CD4-positive, alpha-beta T cell (primary cell): Measurements from ENCODE around the gene KCNJ3. TPM values are rescaled to one million over a fixed set of nuclear protein-coding genes. Genes with fewer than 3 reads are reported as not detected.

Experiments
- ATAC-seq: fragments of 200-7000 bp; cut with Tn5 transposase; one replicate; pipeline ENCODE4 v1.10.0; 2022; ENCODE audit warnings: mild to moderate bottlenecking; ENCODE audit not compliant: poor library complexity
- CTCF ChIA-PET: fragments of 350-600 bp; sonication (Branson Sonifier 250); formaldehyde crosslinking; loops from one replicate; lab custom pipeline; 2021; ENCODE audit warnings: antibody characterized with exemption, inconsistent platforms; lab: Charles Lee
- POLR2A ChIA-PET: fragments of 350-600 bp; sonication (Branson Sonifier 250); formaldehyde crosslinking; loops from one replicate; lab custom pipeline; 2021; ENCODE audit warnings: antibody characterized with exemption, inconsistent platforms; lab: Charles Lee
- DNase-seq, 14 experiments: peaks; one replicate each; pipeline ENCODE4 v3.0.0-alpha.2; 2013 to 2020; ENCODE audit warnings: mixed read lengths in 2 of 14
- H3K27ac ChIP-seq, 2 donors: one replicate each; pipeline versions ENCODE4 v1.5.1 to v1.7.0; 2013; ENCODE audit warnings: low read length in 2 of 2, low read depth in 1 of 2, mild to moderate bottlenecking in 1 of 2
- H3K27me3 ChIP-seq, 2 experiments: 1 replicate in 1 of 2; 2 replicates in 1 of 2; pipeline versions ENCODE4 v1.6.1 to v1.7.0; 2013; ENCODE audit warnings: low read length in 2 of 2, control low read depth in 1 of 2, mild to moderate bottlenecking in 1 of 2, moderate library complexity in 1 of 2; ENCODE audit not compliant: insufficient read depth in 2 of 2, control insufficient read depth in 1 of 2
- H3K36me3 ChIP-seq: one replicate; pipeline ENCODE4 v1.6.1; 2013; ENCODE audit warnings: low read length, control low read depth; ENCODE audit not compliant: insufficient read depth
- H3K4me1 ChIP-seq: one replicate; pipeline ENCODE4 v1.6.1; 2013; ENCODE audit warnings: low read length, control low read depth; ENCODE audit not compliant: insufficient read depth
- H3K4me3 ChIP-seq: one replicate; pipeline ENCODE4 v1.5.1; 2013; ENCODE audit warnings: mild to moderate bottlenecking, low read length, moderate library complexity
- H3K9me3 ChIP-seq, 2 experiments: 1 replicate in 1 of 2; 2 replicates in 1 of 2; pipeline versions ENCODE4 v1.6.1 to v1.7.0; 2013; ENCODE audit warnings: low read length in 2 of 2, mild to moderate bottlenecking in 2 of 2, control low read depth in 1 of 2, moderate library complexity in 1 of 2; ENCODE audit not compliant: control insufficient read depth in 1 of 2, insufficient read depth in 1 of 2
- H3K27ac Mint-ChIP-seq: one replicate; pipeline ENCODE4 v1.8.0; 2020; ENCODE audit warnings: mixed read lengths
- H3K27me3 Mint-ChIP-seq: one replicate; pipeline ENCODE4 v1.8.0; 2021; ENCODE audit warnings: mixed read lengths
- H3K36me3 Mint-ChIP-seq: one replicate; pipeline ENCODE4 v1.8.0; 2021; ENCODE audit warnings: low read depth, mixed read lengths
- H3K4me1 Mint-ChIP-seq: one replicate; pipeline ENCODE4 v1.8.0; 2021; ENCODE audit warnings: low read depth, mixed read lengths
- H3K4me3 Mint-ChIP-seq: one replicate; pipeline ENCODE4 v1.8.0; 2020; ENCODE audit warnings: mild to moderate bottlenecking, mixed read lengths
- H3K9me3 Mint-ChIP-seq: one replicate; pipeline ENCODE4 v1.8.0; 2020; ENCODE audit warnings: mixed read lengths
- intact Hi-C, 2 experiments: fragments of 100-400 bp; cut with DNase I in 1 of 2; cut with micrococcal nuclease in 1 of 2; formaldehyde crosslinking; loops; one replicate each; pipeline versions ENCODE4 v1.15.1 to v1.9.0; 2023 to 2025; cut with DNase I, micrococcal nuclease
- total RNA-seq, 174 experiments: library from RNA in 2 of 174; stranded (reverse) in 2 of 174; gene quantifications; one replicate each; pipeline ENCODE4 v1.2.3 and lab custom pipeline; 2021 to 2026
- TF ChIP-seq, protein P1 (sequence below): fragments of 200-600 bp; IDR thresholded peaks from one replicate; pipeline ENCODE4 v1.8.0; 2022; ENCODE audit warnings: antibody characterized with exemption, mild to moderate bottlenecking

Gene KCNJ3
- total RNA-seq, 2 experiments from 2014 or later = not detected

DNA sequence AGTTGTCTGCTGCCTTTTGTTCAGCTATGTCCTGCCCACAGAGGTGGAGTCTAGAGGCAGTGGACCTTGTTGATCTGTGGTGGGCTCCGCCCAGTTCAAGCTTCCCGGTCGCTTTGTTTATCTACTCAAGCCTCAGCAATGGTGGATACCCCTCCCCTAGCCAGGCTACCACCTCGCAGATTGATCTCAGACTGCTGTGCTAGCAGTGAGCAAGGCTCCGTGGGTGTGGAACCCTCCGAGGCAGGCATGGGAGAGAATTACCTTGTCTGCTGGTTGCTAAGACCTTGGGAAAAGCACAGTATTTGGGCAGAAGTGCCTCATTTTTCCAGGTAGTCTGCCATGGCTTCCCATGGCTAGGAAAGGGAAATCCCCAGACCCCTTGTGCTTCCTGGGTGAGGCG, 146.0 kb downstream of the KCNJ3 start:
- H3K27me3 ChIP-seq = no peaks in the 10 kb centered on the region
- Mint-ChIP-seq H3K9me3 (peaks cover 5% of the 10 kb centered on the region), H3K4me3 (no peak overlapping the region), H3K4me1 (no peaks in the 10 kb centered on the region), H3K27me3 (no peaks in the 10 kb centered on the region), H3K36me3 (no peaks in the 10 kb centered on the region), H3K27ac (no peak overlapping the region)
- TF ChIP-seq, protein P1, sequence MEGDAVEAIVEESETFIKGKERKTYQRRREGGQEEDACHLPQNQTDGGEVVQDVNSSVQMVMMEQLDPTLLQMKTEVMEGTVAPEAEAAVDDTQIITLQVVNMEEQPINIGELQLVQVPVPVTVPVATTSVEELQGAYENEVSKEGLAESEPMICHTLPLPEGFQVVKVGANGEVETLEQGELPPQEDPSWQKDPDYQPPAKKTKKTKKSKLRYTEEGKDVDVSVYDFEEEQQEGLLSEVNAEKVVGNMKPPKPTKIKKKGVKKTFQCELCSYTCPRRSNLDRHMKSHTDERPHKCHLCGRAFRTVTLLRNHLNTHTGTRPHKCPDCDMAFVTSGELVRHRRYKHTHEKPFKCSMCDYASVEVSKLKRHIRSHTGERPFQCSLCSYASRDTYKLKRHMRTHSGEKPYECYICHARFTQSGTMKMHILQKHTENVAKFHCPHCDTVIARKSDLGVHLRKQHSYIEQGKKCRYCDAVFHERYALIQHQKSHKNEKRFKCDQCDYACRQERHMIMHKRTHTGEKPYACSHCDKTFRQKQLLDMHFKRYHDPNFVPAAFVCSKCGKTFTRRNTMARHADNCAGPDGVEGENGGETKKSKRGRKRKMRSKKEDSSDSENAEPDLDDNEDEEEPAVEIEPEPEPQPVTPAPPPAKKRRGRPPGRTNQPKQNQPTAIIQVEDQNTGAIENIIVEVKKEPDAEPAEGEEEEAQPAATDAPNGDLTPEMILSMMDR = no peak
- H3K36me3 ChIP-seq = no peaks in the 10 kb centered on the region
- intact Hi-C loops = no loop called here
- ATAC-seq (no peak), DNase-seq (no peak)
- no peak overlapping the region for H3K4me3 ChIP-seq
- H3K9me3 ChIP-seq = peaks cover 0 to 12% of the 10 kb centered on the region in 2 experiments
- ChIA-PET POLR2A (no interaction called here), CTCF (no interaction called here)
- H3K27ac ChIP-seq = no peak overlapping the region
- no peaks in the 10 kb centered on the region for H3K4me1 ChIP-seq

DNA sequence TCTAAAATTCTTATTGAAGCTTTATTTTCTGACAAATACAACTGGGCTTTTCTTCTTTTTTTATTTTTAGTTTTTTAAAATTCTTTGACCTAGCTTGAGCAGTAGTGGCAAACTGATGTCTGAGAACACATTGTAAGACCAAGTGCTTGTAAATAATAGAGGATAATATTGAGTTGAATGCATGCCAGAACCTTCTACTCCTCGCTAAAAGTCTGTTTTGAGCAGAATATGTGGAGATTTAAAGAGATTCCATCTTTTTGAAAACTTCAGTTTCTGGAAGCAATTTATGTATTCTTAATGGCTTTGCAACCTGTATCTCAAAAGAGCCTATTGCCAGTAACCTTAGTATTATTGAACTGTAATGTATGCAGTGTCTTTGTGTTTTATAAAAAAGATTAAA, 148.3 kb downstream of the KCNJ3 start:
- DNase-seq (no peak), ATAC-seq (no peak)
- TF ChIP-seq, protein P1 = no peak
- Histone ChIP-seq H3K4me3 (no peak overlapping the region), H3K27ac (no peak overlapping the region), H3K27me3 (no peaks in the 10 kb centered on the region), H3K36me3 (no peaks in the 10 kb centered on the region), H3K4me1 (no peaks in the 10 kb centered on the region), H3K9me3 (peaks cover 0 to 12% of the 10 kb centered on the region in 2 experiments)
- Mint-ChIP-seq H3K4me3 (no peak overlapping the region), H3K9me3 (no peaks in the 10 kb centered on the region), H3K36me3 (no peaks in the 10 kb centered on the region), H3K27me3 (no peaks in the 10 kb centered on the region), H3K27ac (no peak overlapping the region), H3K4me1 (no peaks in the 10 kb centered on the region)
- intact Hi-C loops = no loop called here
- CTCF ChIA-PET = interaction anchor here (1.2 kb wide), 1 partner anchor 73 kb away, joined by 3 read pairs; no protein-coding TSS in a partner anchor
- POLR2A ChIA-PET = no interaction called here

GRCh38 chr2:154849482-154849881, 151.0 kb downstream of the KCNJ3 start:
- no peaks in the 10 kb centered on the region for H3K27me3 ChIP-seq
- CTCF ChIA-PET = no interaction called here
- POLR2A ChIA-PET = no interaction called here
- no peaks in the 10 kb centered on the region for H3K36me3 Mint-ChIP-seq
- no peak overlapping the region for H3K4me3 ChIP-seq
- H3K27me3 Mint-ChIP-seq = no peaks in the 10 kb centered on the region
- intact Hi-C loops = no loop called here
- TF ChIP-seq, protein P1 = no peak
- ATAC-seq (no peak), DNase-seq (no peak)
- H3K4me1 ChIP-seq = no peaks in the 10 kb centered on the region
- no peaks in the 10 kb centered on the region for H3K9me3 Mint-ChIP-seq
- H3K27ac ChIP-seq = no peak overlapping the region
- H3K9me3 ChIP-seq = peaks cover 0 to 9% of the 10 kb centered on the region in 2 experiments
- no peaks in the 10 kb centered on the region for H3K4me1 Mint-ChIP-seq
- H3K4me3 Mint-ChIP-seq = no peak overlapping the region
- no peaks in the 10 kb centered on the region for H3K36me3 ChIP-seq
- no peak overlapping the region for H3K27ac Mint-ChIP-seq
